Neural cell (in vitro differentiated cells): ENCODE measurements around the gene NCBP3. TPM values are rescaled to one million over a fixed set of nuclear protein-coding genes. Genes with fewer than 3 reads are reported as not detected.

Source experiments
- H2AFZ ChIP-seq: fragments of 200-600, 300-800 bp; sonication (generic), shearing (Covaris generic); 2 replicates; pipeline ENCODE4 v1.6.0; 2014; ENCODE audit warnings: low read depth, mild to moderate bottlenecking, antibody characterized with exemption, low read length, moderate library complexity
- H3F3A ChIP-seq: fragments of 200-600 bp; shearing (Covaris generic); 2 replicates; pipeline ENCODE4 v1.6.1; 2016; ENCODE audit warnings: mild to moderate bottlenecking, moderate library complexity, mixed read lengths, antibody characterized with exemption, low read length; ENCODE audit not compliant: insufficient read depth, poor library complexity, severe bottlenecking
- H3K27ac ChIP-seq: fragments of 200-600, 300-800 bp; sonication (generic), shearing (Covaris generic); 2 replicates; pipeline ENCODE4 v1.5.1; 2014; ENCODE audit warnings: mild to moderate bottlenecking, low read length, moderate library complexity
- H3K27me3 ChIP-seq: fragments of 300-800, 200-600 bp; sonication (generic), shearing (Covaris generic); 2 replicates; pipeline ENCODE4 v1.6.0; 2014; ENCODE audit warnings: mild to moderate bottlenecking, low read depth, low read length, moderate library complexity; ENCODE audit not compliant: insufficient read depth
- H3K36me3 ChIP-seq: fragments of 300-800, 200-600 bp; sonication (generic), shearing (Covaris generic); 2 replicates; pipeline ENCODE4 v1.5.1; 2014; ENCODE audit warnings: mild to moderate bottlenecking, antibody characterized with exemption, low read length, moderate library complexity; ENCODE audit not compliant: insufficient read depth
- H3K4me2 ChIP-seq: fragments of 300-800, 200-600 bp; sonication (generic), shearing (Covaris generic); 2 replicates; pipeline ENCODE4 v1.6.0; 2014; ENCODE audit warnings: mild to moderate bottlenecking, low read length
- H3K4me3 ChIP-seq: fragments of 300-800, 200-600 bp; sonication (generic), shearing (Covaris generic); 2 replicates; pipeline ENCODE4 v1.5.1; 2014; ENCODE audit warnings: mild to moderate bottlenecking, low read length, moderate library complexity
- H3K79me2 ChIP-seq: fragments of 200-600 bp; shearing (Covaris generic); replicated peaks from 2 replicates; pipeline ENCODE4 v1.6.0; 2014; ENCODE audit warnings: mild to moderate bottlenecking, low read length, moderate library complexity; ENCODE audit not compliant: insufficient read depth
- H3K9ac ChIP-seq: fragments of 300-800, 200-600 bp; sonication (generic), shearing (Covaris generic); 2 replicates; pipeline ENCODE4 v1.6.1; 2016; ENCODE audit warnings: mild to moderate bottlenecking, low read length, mixed read lengths
- H3K9me2 ChIP-seq: fragments of 200-600 bp; shearing (Covaris generic); 2 replicates; pipeline ENCODE4 v1.6.1; 2016; ENCODE audit warnings: mild to moderate bottlenecking, low read length, mixed read lengths; ENCODE audit not compliant: insufficient read depth
- H3K9me3 ChIP-seq: fragments of 200-600, 300-800 bp; sonication (generic), shearing (Covaris generic); 2 replicates; pipeline ENCODE4 v1.6.1; 2016; ENCODE audit warnings: mild to moderate bottlenecking, mixed run types, low read length, moderate library complexity, mixed read lengths
- H4K20me1 ChIP-seq: fragments of 200-600 bp; shearing (Covaris generic); 2 replicates; pipeline ENCODE4 v1.6.1; 2016; ENCODE audit warnings: mild to moderate bottlenecking, mixed run types; ENCODE audit not compliant: insufficient read depth
- CTCF ChIP-seq: fragments of 450-650 bp; IDR thresholded peaks from 2 replicates; pipeline ENCODE4 v1.5.1; 2014; ENCODE audit warnings: antibody characterized with exemption, mild to moderate bottlenecking, moderate library complexity; ENCODE audit not compliant: poor library complexity, severe bottlenecking
- EP300 ChIP-seq: fragments of 450-650 bp; conservative IDR thresholded peaks from 2 replicates; pipeline ENCODE4 v1.6.1; 2014; ENCODE audit warnings: antibody characterized with exemption, mild to moderate bottlenecking, moderate library complexity; ENCODE audit not compliant: poor library complexity, severe bottlenecking
- EZH2 ChIP-seq: fragments of 200-600, 300-800 bp; shearing (Covaris generic), sonication (generic); IDR thresholded peaks from 2 replicates; pipeline ENCODE4 v1.6.1; 2014; ENCODE audit warnings: antibody characterized with exemption, low read length, borderline replicate concordance, mild to moderate bottlenecking; ENCODE audit not compliant: insufficient read depth, poor library complexity, severe bottlenecking
- MXI1 ChIP-seq: fragments of 450-650 bp; conservative IDR thresholded peaks from 2 replicates; pipeline ENCODE4 v1.6.1; 2014; ENCODE audit warnings: antibody characterized with exemption, mild to moderate bottlenecking; ENCODE audit not compliant: poor library complexity, severe bottlenecking
- POLR2AphosphoS5 ChIP-seq: IDR thresholded peaks from 2 replicates; pipeline ENCODE4 v1.6.1; 2012
- RAD21 ChIP-seq: fragments of 450-650 bp; conservative IDR thresholded peaks from 2 replicates; pipeline ENCODE4 v1.6.1; 2014; ENCODE audit warnings: antibody characterized with exemption, mild to moderate bottlenecking, moderate library complexity
- REST ChIP-seq: IDR thresholded peaks from 2 replicates; pipeline ENCODE4 v1.6.1; 2012; ENCODE audit warnings: borderline replicate concordance
- SMC3 ChIP-seq: fragments of 450-650 bp; conservative IDR thresholded peaks from 2 replicates; pipeline ENCODE4 v1.6.1; 2014; ENCODE audit warnings: antibody characterized with exemption, mild to moderate bottlenecking, moderate library complexity; ENCODE audit not compliant: poor library complexity
- TAF1 ChIP-seq: IDR thresholded peaks from 2 replicates; pipeline ENCODE4 v1.6.1; 2012; ENCODE audit warnings: low read depth
- polyA plus RNA-seq: library from polyadenylated mRNA; depleted of rRNA; stranded (reverse); fragments of >200 nt; gene quantifications from 2 replicates; pipeline ENCODE4 v1.2.3, GENCODE V29; 2014

NCBP3 gene
- polyA plus RNA-seq, 1 donor from 2014 or later, result 132 TPM

- Histone ChIP-seq H3K4me3 (no peak overlapping the region), H4K20me1 (no peaks in the 10 kb centered on the region), H3F3A (no peaks in the 10 kb centered on the region), H3K27me3 (no peaks in the 10 kb centered on the region), H3K36me3 (no peaks in the 10 kb centered on the region), H2AFZ (no peak overlapping the region), H3K79me2 (no peaks in the 10 kb centered on the region), H3K27ac (no peak overlapping the region), H3K9me3 (no peaks in the 10 kb centered on the region), H3K4me2 (no peak overlapping the region), H3K9me2 (no peaks in the 10 kb centered on the region), H3K9ac (no peak overlapping the region)
- no peak for TF ChIP-seq REST
- TF ChIP-seq EP300, result no peak
- TF ChIP-seq TAF1, result no peak
- TF ChIP-seq CTCF, result no peak
- TF ChIP-seq POLR2AphosphoS5, result no peak
- TF ChIP-seq MXI1, result no peak
- TF ChIP-seq SMC3, result no peak
- no peak for TF ChIP-seq EZH2
Observed at GRCh38 chr17:3768769-3769168, 77.3 kb downstream of the NCBP3 start.

GRCh38 chr17:3768341-3768740 lies 77.7 kb downstream of the NCBP3 start:
- no peaks in the 10 kb centered on the region for H4K20me1 ChIP-seq
- no peaks in the 10 kb centered on the region for H3K79me2 ChIP-seq
- no peak overlapping the region for H3K4me3 ChIP-seq
- H3K9me3 ChIP-seq, result no peaks in the 10 kb centered on the region
- TF ChIP-seq RAD21 (no peak), EZH2 (no peak), MXI1 (no peak), REST (no peak), EP300 (no peak), POLR2AphosphoS5 (no peak), TAF1 (no peak), CTCF (no peak), SMC3 (no peak)
- no peaks in the 10 kb centered on the region for H3K9me2 ChIP-seq
- H3K27ac ChIP-seq, result no peak overlapping the region
- H3F3A ChIP-seq, result no peaks in the 10 kb centered on the region
- no peaks in the 10 kb centered on the region for H3K27me3 ChIP-seq
- H3K36me3 ChIP-seq, result no peaks in the 10 kb centered on the region
- H3K9ac ChIP-seq, result no peak overlapping the region
- H3K4me2 ChIP-seq, result no peak overlapping the region
- H2AFZ ChIP-seq, result no peak overlapping the region
